Activated CD4-positive, alpha-beta memory T cell treated with anti-CD3 and anti-CD28 coated beads, Interleukin-2, amount 10 ng/mL, durations not matched to agents 7 days and 5 days (primary cell): ENCODE measurements around the gene GRM5. TPM values are rescaled to one million over a fixed set of nuclear protein-coding genes. Genes with fewer than 3 reads are reported as not detected.

Experiments
- CTCF ChIA-PET: fragments of 350-600 bp; sonication (Branson Sonifier 250); formaldehyde crosslinking; loops from one replicate; lab custom pipeline; 2021; ENCODE audit warnings: antibody characterized with exemption, inconsistent platforms; lab: Charles Lee
- POLR2A ChIA-PET: fragments of 350-600 bp; sonication (Branson Sonifier 250); formaldehyde crosslinking; loops from one replicate; lab custom pipeline; 2021; ENCODE audit warnings: antibody characterized with exemption; lab: Charles Lee
- DNase-seq: peaks from one replicate; pipeline ENCODE4 v3.0.0-alpha.2; 2020
- H3K27ac Mint-ChIP-seq: one replicate; pipeline ENCODE4 v1.8.0; 2021; ENCODE audit warnings: mild to moderate bottlenecking, mixed read lengths
- H3K27me3 Mint-ChIP-seq: one replicate; pipeline ENCODE4 v1.8.0; 2021; ENCODE audit warnings: mixed read lengths
- H3K36me3 Mint-ChIP-seq: one replicate; pipeline ENCODE4 v1.8.0; 2021; ENCODE audit warnings: low read depth, mixed read lengths
- H3K4me1 Mint-ChIP-seq: one replicate; pipeline ENCODE4 v1.8.0; 2021; ENCODE audit warnings: mixed read lengths
- H3K4me3 Mint-ChIP-seq: one replicate; pipeline ENCODE4 v1.8.0; 2021; ENCODE audit warnings: mild to moderate bottlenecking, mixed read lengths
- H3K9me3 Mint-ChIP-seq: one replicate; pipeline ENCODE4 v1.8.0; 2021; ENCODE audit warnings: mixed read lengths
- total RNA-seq, 2 experiments: library from RNA; stranded (reverse); gene quantifications; one replicate each; pipeline ENCODE4 v1.2.3, GENCODE V29; 2021

Gene GRM5
- total RNA-seq, 2 experiments from 2014 or later, result not detected

- no peak for DNase-seq
- POLR2A ChIA-PET, result interaction anchor here (0.8 kb wide), 1 partner anchor 159 kb away, joined by 3 read pairs; no protein-coding TSS in a partner anchor
- H3K27ac Mint-ChIP-seq, result no peak overlapping the region
- CTCF ChIA-PET, result interaction anchor here (1.0 to 1.3 kb wide), 2 partner anchors 11 to 479 kb away, joined by 3 to 8 read pairs; no protein-coding TSS in a partner anchor
- no peaks in the 10 kb centered on the region for H3K36me3 Mint-ChIP-seq
- H3K4me1 Mint-ChIP-seq, result no peaks in the 10 kb centered on the region
- peaks cover 5% of the 10 kb centered on the region for H3K27me3 Mint-ChIP-seq
- H3K4me3 Mint-ChIP-seq, result no peak overlapping the region
- no peaks in the 10 kb centered on the region for H3K9me3 Mint-ChIP-seq
Observed at GRCh38 chr11:88495836-88496235, 569.9 kb downstream of the GRM5 start.

- POLR2A ChIA-PET, result no interaction called here
- Mint-ChIP-seq H3K27ac (no peak overlapping the region), H3K9me3 (no peaks in the 10 kb centered on the region), H3K27me3 (peaks cover 2% of the 10 kb centered on the region), H3K4me3 (no peak overlapping the region), H3K36me3 (no peaks in the 10 kb centered on the region), H3K4me1 (no peaks in the 10 kb centered on the region)
- no peak for DNase-seq
- CTCF ChIA-PET, result interaction anchor here (1.6 kb wide), 1 partner anchor 10 kb away, joined by 4 read pairs; no protein-coding TSS in a partner anchor
Observed at GRCh38 chr11:88494848-88495247, 570.9 kb downstream of the GRM5 start.

- no peaks in the 10 kb centered on the region for H3K4me1 Mint-ChIP-seq
- no peaks in the 10 kb centered on the region for H3K9me3 Mint-ChIP-seq
- DNase-seq, result no peak
- peaks cover 2% of the 10 kb centered on the region for H3K27me3 Mint-ChIP-seq
- no peak overlapping the region for H3K4me3 Mint-ChIP-seq
- POLR2A ChIA-PET, result no interaction called here
- H3K27ac Mint-ChIP-seq, result no peak overlapping the region
- H3K36me3 Mint-ChIP-seq, result no peaks in the 10 kb centered on the region
- CTCF ChIA-PET, result no interaction called here
Observed at GRCh38 chr11:88491674-88492073, 574.1 kb downstream of the GRM5 start.

- Mint-ChIP-seq H3K9me3 (no peaks in the 10 kb centered on the region), H3K27ac (no peak overlapping the region), H3K36me3 (no peaks in the 10 kb centered on the region), H3K4me3 (no peak overlapping the region), H3K4me1 (peaks cover 9% of the 10 kb centered on the region), H3K27me3 (peaks cover 2% of the 10 kb centered on the region)
- DNase-seq, result no peak
- POLR2A ChIA-PET, result no interaction called here
- CTCF ChIA-PET, result no interaction called here
Observed at GRCh38 chr11:88489030-88489429, 576.8 kb downstream of the GRM5 start.

GRCh38 chr11:88487646-88488045, 578.1 kb downstream of the GRM5 start:
- DNase-seq, result no peak
- ChIA-PET POLR2A (interaction anchor here (0.7 kb wide), 1 partner anchor 150 kb away, joined by 3 read pairs; the partner anchor contains the start of gene CTSC), CTCF (no interaction called here)
- Mint-ChIP-seq H3K9me3 (no peaks in the 10 kb centered on the region), H3K27me3 (peaks cover 4% of the 10 kb centered on the region), H3K27ac (no peak overlapping the region), H3K4me1 (peaks cover 9% of the 10 kb centered on the region), H3K36me3 (no peaks in the 10 kb centered on the region), H3K4me3 (no peak overlapping the region)

GRCh38 chr11:88484873-88485621, 580.7 kb downstream of the GRM5 start:
- CTCF ChIA-PET, result interaction anchor here (0.5 to 2.7 kb wide), 24 partner anchors 9 to 671 kb away, joined by 3 to 11 read pairs (median 4); no protein-coding TSS in a partner anchor
- Mint-ChIP-seq H3K27ac (no peak overlapping the region), H3K4me3 (no peak overlapping the region), H3K9me3 (no peaks in the 10 kb centered on the region), H3K27me3 (peaks cover 2% of the 10 kb centered on the region), H3K4me1 (peaks cover 9% of the 10 kb centered on the region), H3K36me3 (no peaks in the 10 kb centered on the region)
- POLR2A ChIA-PET, result no interaction called here
- DNase-seq, result peak; percentile 41

- H3K36me3 Mint-ChIP-seq, result no peaks in the 10 kb centered on the region
- no peak for DNase-seq
- H3K27ac Mint-ChIP-seq, result no peak overlapping the region
- ChIA-PET POLR2A (no interaction called here), CTCF (no interaction called here)
- H3K4me3 Mint-ChIP-seq, result no peak overlapping the region
- H3K9me3 Mint-ChIP-seq, result no peaks in the 10 kb centered on the region
- H3K4me1 Mint-ChIP-seq, result peaks cover 9% of the 10 kb centered on the region
- H3K27me3 Mint-ChIP-seq, result peaks cover 2% of the 10 kb centered on the region
Observed at GRCh38 chr11:88482871-88483301, 582.9 kb downstream of the GRM5 start.

GRCh38 chr11:88480223-88480622, 585.6 kb downstream of the GRM5 start:
- H3K36me3 Mint-ChIP-seq, result no peaks in the 10 kb centered on the region
- H3K9me3 Mint-ChIP-seq, result no peaks in the 10 kb centered on the region
- no peak overlapping the region for H3K4me3 Mint-ChIP-seq
- CTCF ChIA-PET, result interaction anchor here (0.8 kb wide), 1 partner anchor 155 kb away, joined by 3 read pairs; no protein-coding TSS in a partner anchor
- no peak for DNase-seq
- H3K27ac Mint-ChIP-seq, result no peak overlapping the region
- POLR2A ChIA-PET, result no interaction called here
- peaks cover 2% of the 10 kb centered on the region for H3K27me3 Mint-ChIP-seq
- peaks cover 6% of the 10 kb centered on the region for H3K4me1 Mint-ChIP-seq

GRCh38 chr11:88478136-88478815, 587.5 kb downstream of the GRM5 start:
- ChIA-PET CTCF (interaction anchor here (0.9 kb wide), 1 partner anchor 66 kb away, joined by 3 read pairs; no protein-coding TSS in a partner anchor), POLR2A (no interaction called here)
- Mint-ChIP-seq H3K9me3 (no peaks in the 10 kb centered on the region), H3K4me1 (no peaks in the 10 kb centered on the region), H3K27ac (no peak overlapping the region), H3K36me3 (no peaks in the 10 kb centered on the region), H3K27me3 (peaks cover 7% of the 10 kb centered on the region), H3K4me3 (no peak overlapping the region)
- no peak for DNase-seq

- no peaks in the 10 kb centered on the region for H3K36me3 Mint-ChIP-seq
- CTCF ChIA-PET, result no interaction called here
- no peaks in the 10 kb centered on the region for H3K4me1 Mint-ChIP-seq
- no peak overlapping the region for H3K27ac Mint-ChIP-seq
- DNase-seq, result no peak
- POLR2A ChIA-PET, result no interaction called here
- H3K9me3 Mint-ChIP-seq, result no peaks in the 10 kb centered on the region
- no peak overlapping the region for H3K4me3 Mint-ChIP-seq
- peaks cover 7% of the 10 kb centered on the region for H3K27me3 Mint-ChIP-seq
Observed at GRCh38 chr11:88475991-88476418, 589.8 kb downstream of the GRM5 start.

GRCh38 chr11:88474655-88475054, 591.1 kb downstream of the GRM5 start:
- Mint-ChIP-seq H3K4me3 (no peak overlapping the region), H3K36me3 (no peaks in the 10 kb centered on the region), H3K27me3 (peaks cover 7% of the 10 kb centered on the region), H3K9me3 (no peaks in the 10 kb centered on the region), H3K27ac (no peak overlapping the region), H3K4me1 (no peaks in the 10 kb centered on the region)
- CTCF ChIA-PET, result interaction anchor here (1.6 kb wide), 1 partner anchor 10 kb away, joined by 11 read pairs; no protein-coding TSS in a partner anchor
- POLR2A ChIA-PET, result no interaction called here
- DNase-seq, result no peak

- H3K36me3 Mint-ChIP-seq, result no peaks in the 10 kb centered on the region
- H3K4me3 Mint-ChIP-seq, result no peak overlapping the region
- H3K27ac Mint-ChIP-seq, result no peak overlapping the region
- H3K27me3 Mint-ChIP-seq, result peaks cover 21% of the 10 kb centered on the region
- peaks cover 2% of the 10 kb centered on the region for H3K9me3 Mint-ChIP-seq
- ChIA-PET CTCF (no interaction called here), POLR2A (no interaction called here)
- no peak for DNase-seq
- H3K4me1 Mint-ChIP-seq, result no peaks in the 10 kb centered on the region
Observed at GRCh38 chr11:88469561-88470225, 596.1 kb downstream of the GRM5 start.

- DNase-seq, result no peak
- Mint-ChIP-seq H3K4me3 (no peak overlapping the region), H3K27ac (no peak overlapping the region), H3K4me1 (no peaks in the 10 kb centered on the region), H3K9me3 (peaks cover 4% of the 10 kb centered on the region), H3K27me3 (peaks cover 30% of the 10 kb centered on the region), H3K36me3 (no peaks in the 10 kb centered on the region)
- CTCF ChIA-PET, result no interaction called here
- POLR2A ChIA-PET, result no interaction called here
Observed at GRCh38 chr11:88464528-88464927, 601.3 kb downstream of the GRM5 start.
